GM23248 (cell line): Measurements from ENCODE around the gene PLA2G7. TPM values are rescaled to one million over a fixed set of nuclear protein-coding genes. Genes with fewer than 3 reads are reported as not detected.
"Not testable (repeated sequence)": the region's sequence is repeated elsewhere in the genome, so short reads cannot be mapped to it uniquely, and the experiment has no call there.

Experiments
- DNase-seq: peaks from one replicate; pipeline ENCODE4 v3.0.0-alpha.2; 2015
- H2AFZ ChIP-seq: fragments of 200-600 bp; sonication (generic); 2 replicates; pipeline ENCODE4 v1.6.1; 2016; ENCODE audit warnings: antibody characterized with exemption
- H3F3A ChIP-seq: fragments of 200-600 bp; sonication (generic); 2 replicates; pipeline ENCODE4 v1.6.1; 2016; ENCODE audit warnings: mild to moderate bottlenecking, antibody characterized with exemption, mixed run types; ENCODE audit not compliant: insufficient read depth
- H3K27ac ChIP-seq: fragments of 200-600 bp; sonication (generic); 2 replicates; pipeline ENCODE4 v1.5.1; 2016; ENCODE audit warnings: mild to moderate bottlenecking
- H3K27me3 ChIP-seq: fragments of 200-600 bp; sonication (generic); replicated peaks from 2 replicates; pipeline ENCODE4 v1.6.1; 2016; ENCODE audit warnings: mild to moderate bottlenecking; ENCODE audit not compliant: insufficient read depth
- H3K36me3 ChIP-seq: fragments of 200-600 bp; sonication (generic); 2 replicates; pipeline ENCODE4 v1.6.1; 2016; ENCODE audit warnings: low read depth, mild to moderate bottlenecking
- H3K4me1 ChIP-seq: fragments of 200-600 bp; sonication (generic); 2 replicates; pipeline ENCODE4 v1.6.1; 2016; ENCODE audit warnings: mild to moderate bottlenecking; ENCODE audit not compliant: insufficient read depth
- H3K4me2 ChIP-seq: fragments of 200-600 bp; sonication (generic); one replicate; pipeline ENCODE4 v1.6.1; 2016; ENCODE audit warnings: mild to moderate bottlenecking; ENCODE audit not compliant: unreplicated experiment
- H3K4me3 ChIP-seq: fragments of 200-600 bp; sonication (generic); 2 replicates; pipeline ENCODE4 v1.5.1; 2016; ENCODE audit warnings: mild to moderate bottlenecking
- H3K79me2 ChIP-seq: fragments of 200-600 bp; sonication (generic); 2 replicates; pipeline ENCODE4 v1.6.1; 2016; ENCODE audit warnings: mild to moderate bottlenecking; ENCODE audit not compliant: insufficient read depth
- H3K9ac ChIP-seq: fragments of 200-600 bp; sonication (generic); 2 replicates; pipeline ENCODE4 v1.6.1; 2016; ENCODE audit warnings: mild to moderate bottlenecking
- H3K9me2 ChIP-seq: fragments of 200-600 bp; sonication (generic); 2 replicates; pipeline ENCODE4 v1.6.1; 2016; ENCODE audit warnings: mixed run types, mild to moderate bottlenecking, moderate library complexity; ENCODE audit not compliant: insufficient read depth
- H3K9me3 ChIP-seq: fragments of 200-600 bp; sonication (generic); one replicate; pipeline ENCODE4 v1.6.1; 2017; ENCODE audit warnings: low read depth
- H4K20me1 ChIP-seq: fragments of 200-600 bp; sonication (generic); 2 replicates; pipeline ENCODE4 v1.6.0; 2016; ENCODE audit not compliant: insufficient read depth
- EZH2 ChIP-seq: fragments of 200-600 bp; sonication (generic); IDR thresholded peaks from 2 replicates; pipeline ENCODE4 v1.6.1; 2018; ENCODE audit warnings: antibody characterized with exemption, mild to moderate bottlenecking; ENCODE audit not compliant: insufficient read depth, poor library complexity, severe bottlenecking
- EZH2phosphoT487 ChIP-seq: fragments of 200-600 bp; sonication (generic); IDR thresholded peaks from 2 replicates; pipeline ENCODE4 v1.6.1; 2018; ENCODE audit warnings: antibody characterized with exemption, moderate library complexity, mild to moderate bottlenecking, low read depth; ENCODE audit not compliant: insufficient read depth
- WGBS, 2 experiments: methylation state at CpG; one replicate each; pipeline ENCODE4 v1.1.6; 2015 to 2017; ENCODE audit warnings: low lambda C conversion rate in 2 of 2, low coverage in 1 of 2; ENCODE audit errors: missing lambda C conversion rate in 2 of 2; 5-methylcytosine and 5-hydroxymethylcytosine counted together
- in situ Hi-C: fragments of 300-500 bp; cut with MboI; formaldehyde crosslinking; loops from 2 replicates; pipeline ENCODE4 v1.15.0; 2020
- polyA plus RNA-seq: library from polyadenylated mRNA; unstranded; fragments of >200 nt; fragmentation: Nextera tagmentation; extraction: Ambion mirVana; gene quantifications from 2 replicates; pipeline ENCODE4 v1.2.1, GENCODE V29; 2016
- total RNA-seq: library from RNA; depleted of rRNA; stranded (reverse); fragments of >200 nt; shearing (Covaris generic); gene quantifications from 2 replicates; pipeline ENCODE4 v1.2.3, GENCODE V29; 2014

Gene PLA2G7
- total and polyA plus RNA-seq, 2 experiments from 2014 or later, result not detected

- DNase-seq, result no peak
- no peak overlapping the region for H2AFZ ChIP-seq
- no peak overlapping the region for H3K27ac ChIP-seq
- no peaks in the 10 kb centered on the region for H4K20me1 ChIP-seq
- no peaks in the 10 kb centered on the region for H3K36me3 ChIP-seq
- no peak overlapping the region for H3K4me3 ChIP-seq
- TF ChIP-seq EZH2 (no peak), EZH2phosphoT487 (no peak)
- 47 to 55% methylated on average over 1 of the region's 1 CpG for WGBS, 2 experiments
- no peaks in the 10 kb centered on the region for H3K79me2 ChIP-seq
- no peaks in the 10 kb centered on the region for H3K4me1 ChIP-seq
- no peaks in the 10 kb centered on the region for H3K9me2 ChIP-seq
- no peaks in the 10 kb centered on the region for H3K9me3 ChIP-seq
- in situ Hi-C loops, result no loop called here
- no peaks in the 10 kb centered on the region for H3F3A ChIP-seq
- no peaks in the 10 kb centered on the region for H3K27me3 ChIP-seq
- no peak overlapping the region for H3K4me2 ChIP-seq
- no peak overlapping the region for H3K9ac ChIP-seq
Measured at GRCh38 chr6:46772016-46772415, 36.8 kb upstream of the PLA2G7 start.

GRCh38 chr6:46764961-46765360 lies 29.8 kb upstream of the PLA2G7 start:
- Histone ChIP-seq H3K4me3 (no peak overlapping the region), H3K36me3 (no peaks in the 10 kb centered on the region), H3K9ac (no peak overlapping the region), H3K27me3 (no peaks in the 10 kb centered on the region), H3K9me2 (no peaks in the 10 kb centered on the region), H3K79me2 (no peaks in the 10 kb centered on the region), H3K4me1 (no peaks in the 10 kb centered on the region), H3K27ac (no peak overlapping the region), H4K20me1 (no peaks in the 10 kb centered on the region), H3K9me3 (no peaks in the 10 kb centered on the region), H3K4me2 (no peak overlapping the region), H2AFZ (no peak overlapping the region), H3F3A (no peaks in the 10 kb centered on the region)
- no peak for TF ChIP-seq EZH2
- TF ChIP-seq EZH2phosphoT487, result no peak
- in situ Hi-C loops, result no loop called here
- 50 to 51% methylated on average over 5 of the region's 5 CpGs for WGBS, 2 experiments
- no peak for DNase-seq

GRCh38 chr6:46764280-46764679 lies 29.1 kb upstream of the PLA2G7 start:
- H3F3A ChIP-seq, H3K36me3 ChIP-seq, DNase-seq, H3K4me2 ChIP-seq, H3K27ac ChIP-seq, H4K20me1 ChIP-seq, H3K9ac ChIP-seq, in situ Hi-C loops, H3K79me2 ChIP-seq, H3K9me3 ChIP-seq, H3K9me2 ChIP-seq, H2AFZ ChIP-seq, H3K27me3 ChIP-seq, H3K4me1 ChIP-seq, H3K4me3 ChIP-seq: not testable (repeated sequence)
- 66 to 68% methylated on average over 10 of the region's 10 CpGs for WGBS, 2 experiments

- H3K79me2 ChIP-seq, result no peaks in the 10 kb centered on the region
- H4K20me1 ChIP-seq, result no peaks in the 10 kb centered on the region
- TF ChIP-seq EZH2phosphoT487, result no peak
- no peak for TF ChIP-seq EZH2
- no peak overlapping the region for H2AFZ ChIP-seq
- H3K9me2 ChIP-seq, result no peaks in the 10 kb centered on the region
- no peak overlapping the region for H3K4me2 ChIP-seq
- H3K9me3 ChIP-seq, result no peaks in the 10 kb centered on the region
- no peak overlapping the region for H3K27ac ChIP-seq
- no peak overlapping the region for H3K9ac ChIP-seq
- H3K4me3 ChIP-seq, result no peak overlapping the region
- WGBS, 2 experiments, result 36 to 38% methylated on average over 2 of the region's 2 CpGs
- H3K27me3 ChIP-seq, result no peaks in the 10 kb centered on the region
- no peaks in the 10 kb centered on the region for H3K4me1 ChIP-seq
- DNase-seq, result no peak
- H3K36me3 ChIP-seq, result no peaks in the 10 kb centered on the region
- in situ Hi-C loops, result no loop called here
- no peaks in the 10 kb centered on the region for H3F3A ChIP-seq
Measured at GRCh38 chr6:46763466-46763865, 28.3 kb upstream of the PLA2G7 start.

- no peaks in the 10 kb centered on the region for H3K36me3 ChIP-seq
- no peaks in the 10 kb centered on the region for H3K9me3 ChIP-seq
- no peak overlapping the region for H3K4me3 ChIP-seq
- no peak overlapping the region for H3K4me2 ChIP-seq
- no peaks in the 10 kb centered on the region for H3K27me3 ChIP-seq
- no peaks in the 10 kb centered on the region for H4K20me1 ChIP-seq
- no peaks in the 10 kb centered on the region for H3K79me2 ChIP-seq
- no peak overlapping the region for H2AFZ ChIP-seq
- DNase-seq, result no peak
- H3K27ac ChIP-seq, result no peak overlapping the region
- H3F3A ChIP-seq, result no peaks in the 10 kb centered on the region
- H3K9ac ChIP-seq, result no peak overlapping the region
- in situ Hi-C loops, result no loop called here
- 38 to 47% methylated on average over 3 of the region's 3 CpGs for WGBS, 2 experiments
- no peaks in the 10 kb centered on the region for H3K4me1 ChIP-seq
- H3K9me2 ChIP-seq, result no peaks in the 10 kb centered on the region
- TF ChIP-seq EZH2 (no peak), EZH2phosphoT487 (no peak)
Measured at GRCh38 chr6:46760925-46761324, 25.8 kb upstream of the PLA2G7 start.
